Measurements from ENCODE around the gene LPCAT3. TPM values are rescaled to one million over a fixed set of nuclear protein-coding genes. Genes with fewer than 3 reads are reported as not detected.

The LPCAT3 gene
- polyA plus RNA-seq, 2 of the 4 experiments (the other 2 are of a cell fraction): 42.8 to 53.4 TPM

GRCh38 chr12:6946033-6946919 lies 72.0 kb downstream of the LPCAT3 start:
- Histone ChIP-seq H3K9me3 (no peaks in the 10 kb centered on the region), H3K27ac (peak overlapping the region; percentile 80 to 90), H3K4me1 (peaks cover 36% of the 10 kb centered on the region), H3K4me2 (peak overlapping the region; percentile 88), H3K4me3 (peak overlapping the region; percentile 59)
- no peak for FAIRE-seq
- peak; percentile 93 to 96 for DNase-seq (ENCODE audit: low read depth in 1 of 2, low spot score in 1 of 2)
- WGBS (ENCODE audit: missing lambda C conversion rate): 2% methylated on average over 17 of the region's 32 CpGs
- peak; percentile 54 to 78 for ATAC-seq
- ChIA-PET POLR2A (interaction anchor here (0.9 to 6.1 kb wide), 10 partner anchors 10 to 181 kb away, joined by 3 to 174 read pairs (median 4); partner anchors contain the start of genes CDCA3, LPCAT3, SPSB2 and TPI1), CTCF (interaction anchor here (0.8 to 22.6 kb wide), 18 partner anchors 9 to 242 kb away, joined by 3 to 370 read pairs (median 6); partner anchors contain the start of genes ATN1, C1R, C1RL and C1S)
- TF ChIP-seq POLR2AphosphoS2 (conservative IDR thresholded peaks at IDR 0.05; ENCODE audit: low read length) (peak; percentile 74; the same call in 1 of the 2 replicates), BHLHE40 (IDR thresholded peaks at IDR 0.05; ENCODE audit: low read depth, low read length) (no peak), PHF8 (IDR thresholded peaks at IDR 0.05; ENCODE audit: borderline replicate concordance, low read depth) (peak; percentile 47; the same call in 1 of the 2 replicates), PBX3 (IDR thresholded peaks at IDR 0.05) (peak; percentile 47; the same call in 1 of the 2 replicates), RFX5 (IDR thresholded peaks at IDR 0.05) (no peak), HOXB5 (CRISPR knock-in tag; IDR thresholded peaks at IDR 0.05) (no peak), JUN (IDR thresholded peaks at IDR 0.05) (peak; percentile 32 to 33; a peak in 2 of 5 replicates), CHD4 (IDR thresholded peaks at IDR 0.05; ENCODE audit: borderline replicate concordance) (no peak), TFCP2L1 (CRISPR knock-in tag; IDR thresholded peaks at IDR 0.05) (peak; percentile 63; the same call in 1 of the 2 replicates), MAX (IDR thresholded peaks at IDR 0.05) (peak; percentile 72), E2F6 (IDR thresholded peaks at IDR 0.05; ENCODE audit: borderline replicate concordance, low read depth) (peak; percentile 70; the same call in 1 of the 2 replicates), EP300 (IDR thresholded peaks at IDR 0.05) (no peak), ATOH8 (CRISPR knock-in tag; IDR thresholded peaks at IDR 0.05; ENCODE audit: low read depth) (no peak), REST (IDR thresholded peaks at IDR 0.05) (no peak), ZC3H11A (IDR thresholded peaks at IDR 0.05) (no peak), CBX2 (IDR thresholded peaks at IDR 0.05; ENCODE audit: borderline replicate concordance, low read depth) (no peak), BCL3 (IDR thresholded peaks at IDR 0.05) (0 out of 3 replicates have a peak, but pooled peaks have one; percentile 43), HOXB13 (CRISPR knock-in tag; IDR thresholded peaks at IDR 0.05; ENCODE audit: low read depth) (no peak), FOSL2 (IDR thresholded peaks at IDR 0.05) (no peak), FOSL2 (CRISPR knock-in tag; IDR thresholded peaks at IDR 0.05) (no peak), MAFK (IDR thresholded peaks at IDR 0.05; ENCODE audit: partially characterized antibody) (no peak), KDM1A (IDR thresholded peaks at IDR 0.05; ENCODE audit: low read depth) (no peak), CEBPB (IDR thresholded peaks at IDR 0.05) (no peak), RARB (CRISPR knock-in tag; IDR thresholded peaks at IDR 0.05) (no peak), CBX8 (IDR thresholded peaks at IDR 0.05) (no peak), POLR2A (IDR thresholded peaks at IDR 0.05; ENCODE audit: low read length) (peak; percentile 94)
